ENCODE results near the gene SLC25A28.

The SLC25A28 gene

DNA sequence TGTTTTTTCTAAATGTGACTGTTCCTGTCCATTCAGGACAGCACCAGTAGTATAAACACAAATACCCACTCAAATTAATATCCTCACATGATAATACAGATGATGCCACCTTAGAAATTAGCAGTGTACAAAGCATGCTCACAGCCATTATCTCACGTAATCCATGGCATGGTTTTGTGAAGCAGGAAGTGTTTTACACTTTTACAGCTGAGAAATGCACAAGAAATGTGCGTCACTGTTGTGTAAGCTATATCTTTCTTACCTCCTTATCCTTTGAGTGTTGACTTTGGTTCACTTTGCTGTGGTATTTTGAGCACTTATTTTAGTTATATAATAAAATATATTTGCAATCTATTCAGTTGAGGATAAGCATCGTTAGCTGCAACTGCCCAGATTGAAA is 55.9 kb downstream of the SLC25A28 start:
- H3K27ac ChIP-seq (ENCODE audit: low read depth, low read length), result no peak overlapping the region
- no peak overlapping the region for H3K9ac ChIP-seq (ENCODE audit: low read length in 5 of 5)
- peaks cover 0 to 6% (median 0%) of the 10 kb centered on the region in 5 donors for H3K27me3 ChIP-seq (ENCODE audit: control insufficient read depth in 5 of 5, insufficient read depth in 4 of 5, low read length in 5 of 5)
- H3K36me3 ChIP-seq (ENCODE audit: control insufficient read depth in 5 of 5, insufficient read depth in 5 of 5, low read length in 5 of 5), result no peaks in the 10 kb centered on the region
- H3K9me3 ChIP-seq (ENCODE audit: control insufficient read depth in 5 of 5, low read length in 5 of 5), result no peaks in the 10 kb centered on the region
- no peaks in the 10 kb centered on the region for H3K4me1 ChIP-seq (ENCODE audit: control insufficient read depth in 5 of 5, insufficient read depth in 5 of 5, low read length in 5 of 5)
- H3K4me3 ChIP-seq (ENCODE audit: low read depth in 1 of 5, low read length in 5 of 5), result no peak overlapping the region

DNA sequence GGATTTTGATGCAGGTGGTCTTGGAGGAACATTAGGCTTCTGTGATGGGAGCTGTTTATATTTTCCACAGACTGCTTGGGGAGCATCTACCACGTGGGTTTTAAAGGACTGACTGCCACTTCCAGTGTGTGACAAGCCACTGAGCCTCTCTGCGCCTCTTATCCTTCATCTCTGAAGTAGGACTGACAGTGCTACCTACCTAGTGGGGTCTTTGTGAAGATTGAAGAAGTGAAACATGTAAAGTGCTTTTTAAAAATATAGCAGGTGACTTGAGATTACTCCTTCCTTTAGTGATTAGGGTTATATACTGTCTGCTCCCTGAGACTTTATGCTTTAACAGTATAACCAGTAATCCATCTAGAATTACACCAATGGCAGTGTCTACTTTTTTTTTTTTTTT is 57.6 kb downstream of the SLC25A28 start:
- Histone ChIP-seq H3K27ac (ENCODE audit: low read depth, low read length) (no peak overlapping the region), H3K9me3 (ENCODE audit: control insufficient read depth in 5 of 5, low read length in 5 of 5) (no peaks in the 10 kb centered on the region), H3K4me1 (ENCODE audit: control insufficient read depth in 5 of 5, insufficient read depth in 5 of 5, low read length in 5 of 5) (no peaks in the 10 kb centered on the region), H3K9ac (ENCODE audit: low read length in 5 of 5) (no peak overlapping the region), H3K27me3 (ENCODE audit: control insufficient read depth in 5 of 5, insufficient read depth in 4 of 5, low read length in 5 of 5) (peaks cover 0 to 5% (median 4%) of the 10 kb centered on the region in 5 donors), H3K36me3 (ENCODE audit: control insufficient read depth in 5 of 5, insufficient read depth in 5 of 5, low read length in 5 of 5) (no peaks in the 10 kb centered on the region), H3K4me3 (ENCODE audit: low read depth in 1 of 5, low read length in 5 of 5) (no peak overlapping the region)
